H1 (cell line): ENCODE results near the gene ZAP70.

Experiments used
- CBX8 ChIP-seq: fragments of 300-800, 300-1000 bp; sonication (generic); IDR thresholded peaks from 2 replicates; pipeline ENCODE4 v1.7.1; 2016; ENCODE audit warnings: low read depth, low read length, borderline replicate concordance
- CHD1 ChIP-seq: IDR thresholded peaks from 2 replicates; pipeline ENCODE4 v1.6.1; 2012; ENCODE audit warnings: low read depth, low read length, improper control_type of control experiment
- EP300 ChIP-seq, 2 experiments: IDR thresholded peaks; 1 replicate in 1 of 2; 2 replicates in 1 of 2; pipeline ENCODE4 v1.6.1; 2011 to 2012; ENCODE audit warnings: low read depth in 2 of 2, low read length in 2 of 2, mild to moderate bottlenecking in 2 of 2, borderline replicate concordance in 1 of 2, inconsistent platforms in 1 of 2, moderate library complexity in 1 of 2
- FOSL1 ChIP-seq: IDR thresholded peaks from 2 replicates; pipeline ENCODE4 v1.6.1; 2011; ENCODE audit warnings: mild to moderate bottlenecking, low read depth, low read length, moderate library complexity; ENCODE audit not compliant: insufficient read depth
- HDAC2 ChIP-seq, 2 experiments: fragments of 300-600 bp in 1 of 2; sonication (generic) in 1 of 2; IDR thresholded peaks; 2 replicates each; pipeline ENCODE4 v1.6.1; 2011 to 2012; ENCODE audit warnings: low read depth in 2 of 2, low read length in 2 of 2, mild to moderate bottlenecking in 2 of 2, moderate library complexity in 2 of 2, borderline replicate concordance in 1 of 2, inconsistent platforms in 1 of 2
- JUN ChIP-seq: IDR thresholded peaks from 2 replicates; pipeline ENCODE4 v1.6.1; 2011; ENCODE audit warnings: low read depth, mild to moderate bottlenecking, improper control_type of control experiment, low read length
- JUND ChIP-seq: IDR thresholded peaks from 2 replicates; pipeline ENCODE4 v1.6.1; 2011; ENCODE audit warnings: mild to moderate bottlenecking, improper control_type of control experiment, low read length
- PHF8 ChIP-seq: fragments of 200-600 bp; sonication (generic); conservative IDR thresholded peaks from 2 replicates; pipeline ENCODE4 v1.7.1; 2012; ENCODE audit warnings: low read depth, mild to moderate bottlenecking, inconsistent platforms, low read length, moderate library complexity
- SP2 ChIP-seq: IDR thresholded peaks from 2 replicates; pipeline ENCODE4 v1.6.1; 2012; ENCODE audit warnings: mild to moderate bottlenecking, low read length, inconsistent platforms
- TAF7 ChIP-seq: optimal IDR thresholded peaks from 2 replicates; pipeline ENCODE3; 2011; ENCODE audit warnings: low read depth, mild to moderate bottlenecking, inconsistent platforms, low read length, moderate library complexity, borderline replicate concordance
- ZNF274 ChIP-seq: IDR thresholded peaks from 2 replicates; pipeline ENCODE4 v1.7.0; 2012; ENCODE audit warnings: low read length, borderline replicate concordance; ENCODE audit errors: extremely low read depth
- TF ChIP-seq, protein P1 (sequence below), 3 experiments: IDR thresholded peaks; 1 replicate in 2 of 3; 2 replicates in 1 of 3; pipeline versions ENCODE4 v1.5.1 to v1.6.1; 2011; ENCODE audit warnings: low read length in 3 of 3, mild to moderate bottlenecking in 3 of 3, inconsistent platforms in 2 of 3, low read depth in 1 of 3, moderate library complexity in 1 of 3; ENCODE audit not compliant: insufficient read depth in 1 of 3; ENCODE audit errors: control extremely low read depth in 1 of 3

DNA sequence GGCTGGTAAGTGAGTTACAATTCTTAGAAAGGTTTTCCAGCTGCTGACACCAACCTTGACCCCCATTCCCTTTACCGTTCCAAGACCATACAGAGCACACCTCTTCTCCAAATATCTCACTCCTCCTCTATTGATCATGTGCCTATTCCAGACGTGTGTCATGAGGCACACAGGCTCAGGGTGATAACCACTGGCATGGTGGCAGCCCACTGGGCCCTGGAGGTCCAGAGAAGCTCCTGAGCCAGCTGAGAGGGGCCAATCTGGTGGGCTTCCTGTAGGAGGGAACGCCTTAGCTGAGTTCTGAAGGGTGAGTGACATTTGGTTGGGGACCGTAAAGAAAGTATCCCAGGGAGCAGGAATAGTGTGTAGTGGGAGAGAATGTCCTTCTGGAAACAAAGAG, 28.3 kb downstream of the ZAP70 start:
- TF ChIP-seq CBX8 (no peak), TAF7 (no peak), SP2 (no peak), HDAC2 (IDR thresholded peaks at IDR 0.05; ENCODE audit: borderline replicate concordance in 1 of 2, low read depth in 2 of 2, low read length in 2 of 2) (no peak), CHD1 (no peak), EP300 (IDR thresholded peaks at IDR 0.05; ENCODE audit: borderline replicate concordance in 1 of 2, low read depth in 2 of 2, low read length in 2 of 2) (no peak), JUN (no peak), FOSL1 (no peak), ZNF274 (no peak), JUND (no peak), PHF8 (no peak)
- TF ChIP-seq, protein P1, sequence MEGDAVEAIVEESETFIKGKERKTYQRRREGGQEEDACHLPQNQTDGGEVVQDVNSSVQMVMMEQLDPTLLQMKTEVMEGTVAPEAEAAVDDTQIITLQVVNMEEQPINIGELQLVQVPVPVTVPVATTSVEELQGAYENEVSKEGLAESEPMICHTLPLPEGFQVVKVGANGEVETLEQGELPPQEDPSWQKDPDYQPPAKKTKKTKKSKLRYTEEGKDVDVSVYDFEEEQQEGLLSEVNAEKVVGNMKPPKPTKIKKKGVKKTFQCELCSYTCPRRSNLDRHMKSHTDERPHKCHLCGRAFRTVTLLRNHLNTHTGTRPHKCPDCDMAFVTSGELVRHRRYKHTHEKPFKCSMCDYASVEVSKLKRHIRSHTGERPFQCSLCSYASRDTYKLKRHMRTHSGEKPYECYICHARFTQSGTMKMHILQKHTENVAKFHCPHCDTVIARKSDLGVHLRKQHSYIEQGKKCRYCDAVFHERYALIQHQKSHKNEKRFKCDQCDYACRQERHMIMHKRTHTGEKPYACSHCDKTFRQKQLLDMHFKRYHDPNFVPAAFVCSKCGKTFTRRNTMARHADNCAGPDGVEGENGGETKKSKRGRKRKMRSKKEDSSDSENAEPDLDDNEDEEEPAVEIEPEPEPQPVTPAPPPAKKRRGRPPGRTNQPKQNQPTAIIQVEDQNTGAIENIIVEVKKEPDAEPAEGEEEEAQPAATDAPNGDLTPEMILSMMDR (IDR thresholded peaks at IDR 0.05; ENCODE audit: control extremely low read depth in 1 of 3, insufficient read depth in 1 of 3, low read depth in 1 of 3, low read length in 3 of 3): no peak
